ENCODE data around the gene ARFGAP2.
A peak's percentile ranks its signal among the peaks of the same experiment; 100 is the strongest.

The ARFGAP2 gene

DNA sequence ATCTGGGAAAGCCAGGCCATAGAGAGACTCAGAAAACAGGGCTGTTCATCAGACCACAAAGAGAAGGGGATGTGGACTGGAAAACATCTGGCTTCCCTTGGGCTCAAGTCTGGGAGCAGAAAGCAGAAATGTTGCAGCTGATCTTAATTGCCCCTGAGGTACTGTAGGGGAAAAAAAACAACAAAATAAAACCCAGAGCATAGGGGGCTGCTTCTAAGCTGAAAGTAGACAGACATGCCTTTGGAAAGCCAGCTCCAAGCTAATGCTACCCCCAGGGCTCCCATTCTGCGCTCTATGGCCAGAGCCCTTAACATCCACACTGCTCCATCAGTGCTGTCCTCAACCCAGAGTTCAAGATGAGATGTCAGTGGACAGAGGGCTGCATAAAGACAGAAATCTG lies 11.6 kb upstream of the ARFGAP2 start:
- peaks cover 2 to 40% (median 30%) of the 10 kb centered on the region in 5 donors for H3K4me1 ChIP-seq (ENCODE audit: control insufficient read depth in 5 of 5, insufficient read depth in 5 of 5, low read length in 5 of 5)
- H3K9ac ChIP-seq (ENCODE audit: low read length in 5 of 5), result no peak overlapping the region
- no peak overlapping the region for H3K4me3 ChIP-seq (ENCODE audit: low read depth in 1 of 5, low read length in 5 of 5)
- no peak overlapping the region for H3K27ac ChIP-seq (ENCODE audit: low read depth, low read length)
- H3K27me3 ChIP-seq (ENCODE audit: control insufficient read depth in 5 of 5, insufficient read depth in 4 of 5, low read length in 5 of 5), result peaks cover 0 to 6% (median 6%) of the 10 kb centered on the region in 5 donors
- no peaks in the 10 kb centered on the region for H3K9me3 ChIP-seq (ENCODE audit: control insufficient read depth in 5 of 5, low read length in 5 of 5)
- no peaks in the 10 kb centered on the region for H3K36me3 ChIP-seq (ENCODE audit: control insufficient read depth in 5 of 5, insufficient read depth in 5 of 5, low read length in 5 of 5)

DNA sequence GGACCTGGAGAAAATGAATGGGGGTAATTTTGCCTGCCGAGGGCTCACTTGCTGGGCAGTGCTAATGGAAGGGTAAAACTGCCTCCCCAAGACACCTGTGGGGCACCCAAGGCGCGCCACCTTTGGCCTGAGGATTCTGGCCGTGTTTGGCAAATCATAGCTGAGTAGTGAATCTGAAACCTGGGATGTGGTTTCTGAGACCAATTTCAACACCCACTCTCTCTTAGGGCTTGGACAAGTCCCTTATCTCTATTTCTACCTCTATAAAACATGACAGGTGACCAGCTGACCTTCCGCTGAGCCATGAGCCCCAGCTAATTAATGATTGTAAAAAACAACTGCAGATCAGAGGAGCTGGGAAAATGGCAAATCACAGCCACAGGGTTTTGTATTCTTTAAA lies 11.0 kb upstream of the ARFGAP2 start:
- H3K4me1 ChIP-seq (ENCODE audit: control insufficient read depth in 5 of 5, insufficient read depth in 5 of 5, low read length in 5 of 5), result peaks cover 2 to 40% (median 30%) of the 10 kb centered on the region in 5 donors
- H3K36me3 ChIP-seq (ENCODE audit: control insufficient read depth in 5 of 5, insufficient read depth in 5 of 5, low read length in 5 of 5), result no peaks in the 10 kb centered on the region
- peak overlapping the region in 1 of 5 donors; percentile 31 for H3K9ac ChIP-seq (ENCODE audit: low read length in 5 of 5)
- H3K4me3 ChIP-seq (ENCODE audit: low read depth in 1 of 5, low read length in 5 of 5), result peak overlapping the region in 2 of 5 donors; percentile 47 to 69
- H3K9me3 ChIP-seq (ENCODE audit: control insufficient read depth in 5 of 5, low read length in 5 of 5), result no peaks in the 10 kb centered on the region
- H3K27me3 ChIP-seq (ENCODE audit: control insufficient read depth in 5 of 5, insufficient read depth in 4 of 5, low read length in 5 of 5), result peaks cover 0 to 6% (median 6%) of the 10 kb centered on the region in 5 donors
- no peak overlapping the region for H3K27ac ChIP-seq (ENCODE audit: low read depth, low read length)

- Histone ChIP-seq H3K9ac (ENCODE audit: low read length in 5 of 5) (peak overlapping the region in 3 of 5 donors; percentile 31 to 53 (median 51)), H3K4me1 (ENCODE audit: control insufficient read depth in 5 of 5, insufficient read depth in 5 of 5, low read length in 5 of 5) (peaks cover 2 to 40% (median 30%) of the 10 kb centered on the region in 5 donors), H3K9me3 (ENCODE audit: control insufficient read depth in 5 of 5, low read length in 5 of 5) (no peaks in the 10 kb centered on the region), H3K27ac (ENCODE audit: low read depth, low read length) (peak overlapping the region; percentile 30), H3K4me3 (ENCODE audit: low read depth in 1 of 5, low read length in 5 of 5) (peak overlapping the region; percentile 42 to 69 (median 50)), H3K36me3 (ENCODE audit: control insufficient read depth in 5 of 5, insufficient read depth in 5 of 5, low read length in 5 of 5) (no peaks in the 10 kb centered on the region), H3K27me3 (ENCODE audit: control insufficient read depth in 5 of 5, insufficient read depth in 4 of 5, low read length in 5 of 5) (peaks cover 0 to 6% (median 6%) of the 10 kb centered on the region in 5 donors)
Measured at GRCh38 chr11:47186700-47187695, 10.3 kb upstream of the ARFGAP2 start.

GRCh38 chr11:47186076-47186699 lies 9.5 kb upstream of the ARFGAP2 start, which contains the start of gene PACSIN3:
PACSIN3 (minus strand) TSS chr11:47186434; CDS start chr11:47182727, 3,707 bp downstream.
- peak within 1 kb of the TSS in 3 of 5 donors; percentile 53 to 73 (median 68) for H3K9ac ChIP-seq (ENCODE audit: low read length in 5 of 5)
- peaks cover 0 to 6% (median 6%) of the 10 kb centered on the region in 5 donors for H3K27me3 ChIP-seq (ENCODE audit: control insufficient read depth in 5 of 5, insufficient read depth in 4 of 5, low read length in 5 of 5)

DNA sequence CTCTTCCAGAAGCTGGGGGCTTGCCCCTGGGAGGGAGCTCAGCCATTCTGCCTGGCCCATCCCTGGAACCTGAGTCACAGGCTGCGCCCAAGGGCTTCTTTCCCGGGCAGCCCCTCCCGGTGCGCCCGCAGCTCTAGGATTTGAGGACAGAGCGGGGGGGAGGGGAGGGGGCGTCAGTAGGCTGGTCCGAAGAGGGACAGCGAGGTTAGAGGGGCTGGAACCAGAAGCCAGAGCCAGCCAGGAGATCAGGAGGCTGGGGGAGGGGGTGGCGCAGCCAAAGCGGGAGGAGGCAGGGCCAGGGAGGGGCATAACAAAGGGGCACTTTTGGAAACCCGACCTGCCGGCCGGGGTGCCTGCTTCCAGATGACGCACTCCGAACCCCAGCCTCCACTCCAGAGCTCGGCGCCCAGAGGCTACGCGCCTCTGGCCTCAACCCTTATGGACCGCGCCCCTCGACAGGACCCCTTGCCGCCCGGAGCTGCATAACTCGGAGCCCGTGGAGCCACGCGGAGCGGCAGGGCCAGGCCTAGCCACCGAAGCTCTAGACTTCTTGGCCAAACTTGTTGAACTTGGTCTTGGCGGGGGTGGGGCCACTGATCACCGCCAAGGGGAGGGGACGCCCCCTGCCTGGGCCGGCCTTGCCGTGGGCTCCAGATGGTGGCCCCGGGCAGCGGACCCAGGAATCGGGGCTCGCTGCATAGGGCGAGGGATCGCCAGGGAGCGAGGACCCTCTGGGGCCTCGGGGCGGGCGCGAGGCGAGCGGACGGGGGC lies 8.8 kb upstream of the ARFGAP2 start:
- Histone ChIP-seq H3K9me3 (ENCODE audit: control insufficient read depth in 5 of 5, low read length in 5 of 5) (no peaks in the 10 kb centered on the region), H3K9ac (ENCODE audit: low read length in 5 of 5) (peak overlapping the region in 3 of 5 donors; percentile 53 to 73 (median 68)), H3K27ac (ENCODE audit: low read depth, low read length) (no peak overlapping the region), H3K27me3 (ENCODE audit: control insufficient read depth in 5 of 5, insufficient read depth in 4 of 5, low read length in 5 of 5) (peaks cover 0 to 6% (median 6%) of the 10 kb centered on the region in 5 donors), H3K36me3 (ENCODE audit: control insufficient read depth in 5 of 5, insufficient read depth in 5 of 5, low read length in 5 of 5) (peaks cover 0 to 2% (median 0%) of the 10 kb centered on the region in 5 donors), H3K4me3 (ENCODE audit: low read depth in 1 of 5, low read length in 5 of 5) (peak overlapping the region; percentile 53 to 69 (median 60)), H3K4me1 (ENCODE audit: control insufficient read depth in 5 of 5, insufficient read depth in 5 of 5, low read length in 5 of 5) (peaks cover 2 to 40% (median 30%) of the 10 kb centered on the region in 5 donors)

More at GRCh38 chr11:47186076-47186699, 9.5 kb upstream of the ARFGAP2 start, which contains the start of gene PACSIN3:
- peak within 1 kb of the TSS; percentile 30 for H3K27ac ChIP-seq (ENCODE audit: low read depth, low read length)
- no peaks in the 10 kb centered on the region for H3K9me3 ChIP-seq (ENCODE audit: control insufficient read depth in 5 of 5, low read length in 5 of 5)
- H3K36me3 ChIP-seq (ENCODE audit: control insufficient read depth in 5 of 5, insufficient read depth in 5 of 5, low read length in 5 of 5), result no peaks in the 10 kb centered on the region
- peak within 1 kb of the TSS; percentile 53 to 69 (median 60) for H3K4me3 ChIP-seq (ENCODE audit: low read depth in 1 of 5, low read length in 5 of 5)
- peaks cover 2 to 40% (median 30%) of the 10 kb centered on the region in 5 donors for H3K4me1 ChIP-seq (ENCODE audit: control insufficient read depth in 5 of 5, insufficient read depth in 5 of 5, low read length in 5 of 5)

- Histone ChIP-seq H3K27me3 (ENCODE audit: control insufficient read depth in 5 of 5, insufficient read depth in 4 of 5, low read length in 5 of 5) (peaks cover 0 to 6% (median 6%) of the 10 kb centered on the region in 5 donors), H3K27ac (ENCODE audit: low read depth, low read length) (no peak overlapping the region), H3K36me3 (ENCODE audit: control insufficient read depth in 5 of 5, insufficient read depth in 5 of 5, low read length in 5 of 5) (peaks cover 0 to 3% (median 0%) of the 10 kb centered on the region in 5 donors), H3K4me3 (ENCODE audit: low read depth in 1 of 5, low read length in 5 of 5) (peak overlapping the region; percentile 53 to 69 (median 60)), H3K4me1 (ENCODE audit: control insufficient read depth in 5 of 5, insufficient read depth in 5 of 5, low read length in 5 of 5) (peaks cover 2 to 40% (median 30%) of the 10 kb centered on the region in 5 donors), H3K9me3 (ENCODE audit: control insufficient read depth in 5 of 5, low read length in 5 of 5) (no peaks in the 10 kb centered on the region), H3K9ac (ENCODE audit: low read length in 5 of 5) (peak overlapping the region in 1 of 5 donors; percentile 73)
Measured at GRCh38 chr11:47184711-47185304, 8.1 kb upstream of the ARFGAP2 start.

DNA sequence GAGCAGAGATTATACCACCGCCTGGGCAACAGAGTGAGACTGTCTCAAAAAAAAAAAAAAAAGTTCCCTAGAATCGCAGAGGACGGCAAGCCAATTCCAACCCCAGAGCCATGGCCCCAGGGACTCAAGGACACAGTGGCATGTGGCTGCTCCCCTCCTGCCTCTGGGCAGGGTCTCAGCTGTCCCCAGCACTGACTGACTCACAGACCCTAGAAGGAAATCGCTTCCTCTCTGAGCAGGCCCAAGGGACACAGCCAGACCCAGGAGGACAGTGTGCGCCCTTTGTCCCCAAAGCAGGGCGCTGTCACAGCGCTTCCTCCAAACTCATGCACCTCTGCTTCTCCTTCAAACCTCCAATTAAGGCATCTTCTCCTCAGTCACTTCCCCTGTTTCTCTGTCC lies 7.3 kb upstream of the ARFGAP2 start:
- Histone ChIP-seq H3K27me3 (ENCODE audit: control insufficient read depth in 5 of 5, insufficient read depth in 4 of 5, low read length in 5 of 5) (peaks cover 0 to 6% (median 6%) of the 10 kb centered on the region in 5 donors), H3K9ac (ENCODE audit: low read length in 5 of 5) (no peak overlapping the region), H3K27ac (ENCODE audit: low read depth, low read length) (no peak overlapping the region), H3K4me1 (ENCODE audit: control insufficient read depth in 5 of 5, insufficient read depth in 5 of 5, low read length in 5 of 5) (peaks cover 2 to 34% (median 30%) of the 10 kb centered on the region in 5 donors), H3K9me3 (ENCODE audit: control insufficient read depth in 5 of 5, low read length in 5 of 5) (no peaks in the 10 kb centered on the region), H3K4me3 (ENCODE audit: low read depth in 1 of 5, low read length in 5 of 5) (no peak overlapping the region), H3K36me3 (ENCODE audit: control insufficient read depth in 5 of 5, insufficient read depth in 5 of 5, low read length in 5 of 5) (peaks cover 0 to 3% (median 0%) of the 10 kb centered on the region in 5 donors)

DNA sequence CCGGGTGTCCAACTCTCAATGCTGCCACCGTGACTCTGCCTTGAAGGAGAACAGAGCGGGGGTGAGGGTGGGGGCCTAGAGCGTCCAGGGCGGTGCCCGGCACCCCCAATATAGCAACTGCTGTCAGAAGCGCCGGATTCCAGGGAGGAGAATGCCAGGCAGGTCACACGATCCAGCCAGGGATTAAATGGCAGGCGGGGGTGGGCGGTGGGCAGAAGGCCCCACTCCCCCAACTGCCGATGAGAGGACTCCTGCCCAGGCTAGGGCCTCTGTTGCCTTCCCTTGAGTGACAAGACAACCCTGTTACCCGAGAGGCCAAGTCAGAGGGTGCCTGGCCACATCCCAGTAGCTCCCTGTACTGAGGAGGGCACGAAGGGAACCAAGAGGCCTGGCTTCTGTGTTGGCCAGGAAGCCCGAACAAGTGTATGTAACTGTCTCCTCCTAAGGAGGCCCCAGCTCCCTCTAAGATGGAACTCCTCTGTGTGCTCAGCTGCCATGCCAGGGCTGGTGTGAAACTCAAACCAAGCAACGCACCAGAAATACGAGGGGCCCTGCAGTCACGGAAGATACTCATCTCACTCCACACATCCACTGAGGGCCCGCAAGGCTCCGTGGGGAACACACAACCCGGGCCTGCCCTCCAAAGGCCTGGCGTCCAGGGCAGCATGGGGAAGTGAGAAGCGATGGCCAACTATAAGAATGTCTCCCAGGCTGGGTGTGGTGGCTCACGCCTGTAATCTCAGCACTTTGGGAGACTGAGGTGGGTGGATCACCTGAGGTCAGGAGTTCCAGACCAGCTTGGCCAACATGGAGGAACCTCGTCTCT lies 6.6 kb upstream of the ARFGAP2 start:
- Histone ChIP-seq H3K27me3 (ENCODE audit: control insufficient read depth in 5 of 5, insufficient read depth in 4 of 5, low read length in 5 of 5) (peaks cover 0 to 6% (median 6%) of the 10 kb centered on the region in 5 donors), H3K27ac (ENCODE audit: low read depth, low read length) (no peak overlapping the region), H3K9ac (ENCODE audit: low read length in 5 of 5) (no peak overlapping the region), H3K4me3 (ENCODE audit: low read depth in 1 of 5, low read length in 5 of 5) (no peak overlapping the region), H3K36me3 (ENCODE audit: control insufficient read depth in 5 of 5, insufficient read depth in 5 of 5, low read length in 5 of 5) (peaks cover 0 to 3% (median 0%) of the 10 kb centered on the region in 5 donors), H3K4me1 (ENCODE audit: control insufficient read depth in 5 of 5, insufficient read depth in 5 of 5, low read length in 5 of 5) (peaks cover 2 to 33% (median 32%) of the 10 kb centered on the region in 5 donors), H3K9me3 (ENCODE audit: control insufficient read depth in 5 of 5, low read length in 5 of 5) (no peaks in the 10 kb centered on the region)

All from subcutaneous abdominal adipose tissue (tissue), 5 donors.